HG02938 (cell line): ENCODE data around the gene PET100.

Experiments used
- ATAC-seq: cut with Tn5 transposase; IDR thresholded peaks from one replicate; pipeline ENCODE4 v1.9.1; 2021; ENCODE audit warnings: mild to moderate bottlenecking, moderate library complexity; ENCODE audit not compliant: unreplicated experiment

The PET100 gene

GRCh38 chr19:7647156-7647555, 17.6 kb downstream of the PET100 start:
- ATAC-seq: no peak

- ATAC-seq: no peak
Measured at GRCh38 chr19:7648265-7649014, 18.8 kb downstream of the PET100 start.

GRCh38 chr19:7650148-7650547, 20.6 kb downstream of the PET100 start:
- no peak for ATAC-seq

DNA sequence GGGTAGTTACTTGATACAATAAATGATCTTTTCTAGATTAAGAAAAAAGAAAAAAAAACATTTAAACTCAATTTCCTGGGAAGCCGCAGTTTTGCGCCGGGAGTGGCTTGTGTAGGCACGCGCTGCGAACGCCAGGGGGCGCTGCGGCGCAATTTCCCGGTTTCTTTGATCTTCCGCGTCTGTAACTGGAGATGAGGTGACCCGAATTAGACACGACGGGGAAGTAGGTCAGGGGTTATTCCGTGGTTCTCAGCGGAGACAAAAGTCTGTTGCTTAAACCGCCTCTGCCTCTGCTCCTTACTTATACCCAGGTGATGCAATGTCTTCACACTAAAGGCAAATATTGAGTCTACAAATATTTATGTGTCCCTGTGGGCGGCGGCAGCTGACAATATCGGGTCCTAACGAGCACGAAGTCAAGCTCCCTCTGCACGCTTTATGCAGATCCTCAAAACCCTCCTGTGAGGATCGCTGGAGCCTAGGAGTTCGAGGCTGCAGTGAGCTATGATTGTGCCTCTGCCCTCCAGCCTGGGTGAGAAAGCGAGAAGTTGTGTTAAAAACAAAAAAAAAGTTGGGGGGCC, 22.6 kb downstream of the PET100 start:
- no peak for ATAC-seq

DNA sequence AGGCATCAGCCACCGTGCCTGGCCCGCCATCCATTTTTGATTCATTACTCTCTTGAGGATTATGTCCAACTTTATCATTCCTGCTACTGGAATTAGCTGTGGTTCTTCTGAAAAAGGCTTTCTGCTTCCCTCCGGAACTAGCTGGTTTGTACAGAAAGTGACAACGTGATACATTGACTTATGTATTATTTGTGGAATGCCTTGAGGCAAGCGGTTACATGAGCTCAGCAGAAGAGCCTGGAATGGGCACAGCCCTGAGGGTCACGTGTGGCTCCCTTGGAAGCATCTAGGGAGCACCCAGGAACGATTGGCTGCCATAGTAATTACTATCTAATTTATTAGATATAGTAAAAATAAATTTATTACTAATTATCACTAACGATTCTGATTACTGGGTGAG, 24.8 kb downstream of the PET100 start:
- ATAC-seq: no peak

GRCh38 chr19:7655581-7655980, 26.0 kb downstream of the PET100 start:
- ATAC-seq: no peak

- no peak for ATAC-seq
Measured at GRCh38 chr19:7657131-7657751, 27.6 kb downstream of the PET100 start.

DNA sequence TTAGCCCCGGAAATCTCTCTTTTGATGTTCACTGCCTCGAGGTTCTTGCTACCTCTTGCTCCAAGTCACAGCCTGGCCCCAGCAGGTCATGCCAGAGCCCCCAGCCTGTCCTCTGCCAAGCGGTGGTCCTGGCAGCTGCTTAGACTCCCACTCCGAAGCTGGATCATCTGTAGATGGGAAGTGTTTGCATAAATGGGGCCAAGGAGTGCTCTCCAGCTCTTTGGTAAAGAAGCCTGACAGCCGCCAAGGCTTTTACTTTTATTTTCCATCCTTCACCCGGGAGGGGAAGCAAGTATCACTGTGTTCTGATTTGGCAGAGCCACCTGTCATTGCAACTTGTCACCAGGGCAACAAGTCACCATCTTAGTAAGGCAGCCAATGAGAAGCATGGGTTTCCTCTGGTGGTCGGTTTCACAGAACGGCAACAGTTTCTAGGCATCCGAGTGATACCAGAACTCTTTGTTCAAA, 28.7 kb downstream of the PET100 start:
- ATAC-seq: peak; percentile 64

- no peak for ATAC-seq
Measured at GRCh38 chr19:7661744-7662538, 32.3 kb downstream of the PET100 start.

GRCh38 chr19:7662657-7663056, 33.1 kb downstream of the PET100 start:
- no peak for ATAC-seq

DNA sequence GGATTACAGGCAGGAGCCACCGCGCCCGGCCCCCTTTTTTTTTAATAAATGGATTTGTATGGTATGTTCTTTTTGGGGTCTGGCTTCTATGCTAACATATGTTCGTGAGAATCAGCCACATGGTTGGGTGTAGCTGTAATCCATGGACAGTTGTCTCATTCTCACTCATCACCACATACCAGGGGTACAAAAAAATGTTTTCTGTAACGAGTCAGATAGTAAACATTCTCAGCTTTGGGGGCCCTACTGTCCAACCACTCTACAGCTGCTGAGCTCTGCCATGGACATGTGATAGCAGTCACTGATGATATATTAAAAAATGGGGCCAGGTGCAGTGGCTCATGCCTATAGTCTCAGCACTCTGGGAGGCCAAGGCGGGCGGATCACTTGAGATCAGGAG, 34.1 kb downstream of the PET100 start:
- no peak for ATAC-seq

DNA sequence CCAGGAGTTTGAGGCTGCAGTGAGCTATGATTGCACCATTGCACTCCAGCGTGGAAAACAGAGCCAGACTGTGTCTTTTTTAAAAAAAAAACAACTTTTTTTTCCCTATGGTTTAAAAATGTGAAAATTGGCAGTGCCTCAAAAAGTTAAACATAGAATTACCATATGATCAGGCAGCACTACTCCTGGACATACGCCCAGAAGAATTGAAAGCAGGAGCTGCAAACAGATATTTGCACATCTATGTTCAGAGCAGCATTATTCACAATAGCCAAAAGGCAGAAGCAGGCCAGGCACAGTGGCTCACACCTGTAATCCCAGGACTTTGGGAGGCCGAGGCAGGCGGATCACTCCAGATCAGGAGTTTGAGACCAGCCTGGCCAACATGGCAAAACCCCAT, 35.5 kb downstream of the PET100 start:
- ATAC-seq: no peak

DNA sequence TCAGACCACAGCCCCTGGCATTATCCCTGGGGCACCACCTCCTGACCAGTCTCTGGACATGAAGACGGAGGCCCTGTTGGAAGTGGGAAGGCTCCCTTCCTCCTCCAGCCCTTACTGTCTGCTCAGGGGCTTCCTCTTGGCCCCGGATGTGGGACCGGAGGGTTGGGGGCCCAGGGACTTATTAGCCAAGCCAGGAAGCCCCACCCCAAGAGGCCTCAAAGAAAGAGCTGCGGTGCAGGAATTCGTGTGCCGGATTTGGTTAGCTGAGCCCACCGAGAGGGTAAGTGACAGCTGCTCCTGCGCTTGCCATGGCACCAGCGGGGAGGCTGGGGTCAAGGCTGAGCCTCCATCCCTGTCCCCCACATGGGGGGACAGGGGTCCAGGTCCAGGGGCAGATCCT, 39.2 kb downstream of the PET100 start, which contains the start of gene RETN:
TSS of gene RETN (plus strand) at position 208 of the 400 bp plus-strand sequence. CDS start 278 bp downstream, outside the sequence.
- ATAC-seq: no peak

GRCh38 chr19:7669641-7670040, 40.0 kb downstream of the PET100 start:
- ATAC-seq: no peak

DNA sequence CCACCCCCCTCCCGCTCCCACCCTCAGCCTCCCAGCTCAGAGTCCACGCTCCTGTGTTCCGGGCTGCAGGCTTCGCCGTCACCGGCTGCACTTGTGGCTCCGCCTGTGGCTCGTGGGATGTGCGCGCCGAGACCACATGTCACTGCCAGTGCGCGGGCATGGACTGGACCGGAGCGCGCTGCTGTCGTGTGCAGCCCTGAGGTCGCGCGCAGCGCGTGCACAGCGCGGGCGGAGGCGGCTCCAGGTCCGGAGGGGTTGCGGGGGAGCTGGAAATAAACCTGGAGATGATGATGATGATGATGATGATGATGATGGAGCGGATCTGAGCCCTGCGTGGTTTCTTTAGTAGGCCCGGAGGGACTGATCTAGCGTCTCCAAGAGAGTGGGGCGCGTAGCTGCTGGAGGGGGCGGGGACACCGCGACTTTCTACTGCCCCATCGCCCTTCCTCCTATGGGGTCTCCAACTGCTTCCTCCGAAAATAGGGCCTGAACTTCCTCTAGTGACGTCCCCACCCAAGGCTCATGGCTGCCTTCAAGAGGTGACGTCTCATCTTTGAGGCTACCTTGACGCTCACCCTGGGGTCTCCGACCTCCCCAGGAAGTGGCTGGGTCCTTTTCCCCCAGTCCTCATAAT, 40.7 kb downstream of the PET100 start:
- no peak for ATAC-seq

- no peak for ATAC-seq
Measured at GRCh38 chr19:7670790-7671189, 41.2 kb downstream of the PET100 start.

- ATAC-seq: no peak
Measured at GRCh38 chr19:7672522-7672921, 42.9 kb downstream of the PET100 start.

DNA sequence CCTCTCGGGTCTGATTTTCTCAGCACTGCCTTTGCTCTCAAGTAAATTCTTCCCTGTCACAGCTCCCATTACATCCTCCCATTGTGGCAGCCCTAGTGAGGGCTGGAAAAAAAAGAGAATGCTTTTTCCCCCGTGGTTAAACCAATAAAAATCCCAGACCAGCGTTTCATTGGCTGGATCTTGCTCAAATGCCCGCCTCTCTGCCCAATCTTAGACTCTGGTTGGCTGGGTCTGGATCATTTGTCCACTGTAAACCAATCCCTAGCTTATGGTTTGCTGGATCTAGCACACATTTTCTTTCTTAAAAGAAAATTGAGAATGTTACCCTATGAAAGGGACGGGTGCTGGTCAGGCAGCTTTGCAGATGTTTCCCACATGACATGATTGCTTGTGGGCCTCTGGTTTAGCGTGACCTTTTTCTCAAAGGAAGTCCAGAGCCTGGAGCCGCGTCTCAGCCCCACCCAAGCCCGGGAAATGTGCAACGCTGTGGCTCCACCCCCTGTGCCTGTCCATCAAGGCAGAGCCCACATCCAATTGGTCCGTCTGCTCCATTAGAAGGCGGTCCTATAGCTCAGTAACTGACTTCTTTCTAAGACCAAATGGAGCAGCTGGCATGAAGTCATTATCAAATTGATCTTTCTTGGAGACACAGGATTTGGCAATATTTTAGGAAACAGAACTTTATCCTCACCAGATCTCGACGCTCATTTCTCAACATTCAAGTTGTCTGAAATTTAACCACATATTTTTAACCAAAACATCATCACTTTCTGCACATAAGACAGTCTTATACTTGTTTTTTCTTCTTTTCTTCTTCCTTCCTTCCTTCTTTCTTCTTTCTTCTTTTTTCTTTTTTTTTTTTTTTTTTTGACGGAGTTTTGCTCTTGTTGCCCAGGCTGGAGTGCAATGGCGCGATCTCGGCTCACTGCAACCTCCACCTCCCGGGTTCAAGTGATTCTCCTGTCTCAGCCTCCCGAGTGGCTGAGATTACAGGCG, 44.7 kb downstream of the PET100 start:
- ATAC-seq: no peak

DNA sequence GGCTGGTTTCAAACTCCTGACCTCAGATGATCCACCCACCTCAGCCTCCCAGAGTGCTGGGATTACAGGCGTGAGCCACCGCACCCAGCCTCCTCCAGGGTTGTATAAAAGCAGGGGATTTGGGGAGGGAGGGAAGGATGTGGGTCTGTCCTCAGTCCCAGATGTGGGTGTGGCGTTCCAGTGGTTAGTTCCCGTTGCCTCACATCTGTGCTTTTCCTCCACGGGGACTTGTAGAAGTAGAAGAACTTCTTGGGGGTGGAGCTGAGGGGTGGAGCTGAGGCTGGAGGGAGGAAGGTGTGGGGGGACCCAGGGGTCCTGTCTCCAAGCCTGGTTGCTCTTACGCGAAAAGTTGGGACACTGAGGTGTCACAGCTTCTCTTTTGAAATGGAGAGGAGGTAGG, 46.8 kb downstream of the PET100 start:
- no peak for ATAC-seq

GRCh38 chr19:7676854-7677253, 47.3 kb downstream of the PET100 start, which contains the start of gene MCEMP1:
MCEMP1 (plus strand) TSS chr19:7677090; CDS start chr19:7677121, 31 bp downstream.
- no peak for ATAC-seq
